K562 treated with DMSO at 1 percent for 12 hours (cell line): ENCODE results near the gene GABRA6. TPM values are rescaled to one million over a fixed set of nuclear protein-coding genes. Genes with fewer than 3 reads are reported as not detected.

ENCODE experiments used
- total RNA-seq: library from RNA; unstranded; fragments of 300-600 nt; gene quantifications from 2 replicates; pipeline ENCODE4 v1.2.3, GENCODE V29; 2022; ENCODE audit not compliant: insufficient read depth

Gene GABRA6
- not detected in 2 replicates for total RNA-seq

GRCh38 chr5:161685461-161685860 lies at the start of gene GABRA6:
TSS of gene GABRA6 (plus strand) at chr5:161685721. CDS start at chr5:161685990, 269 bp downstream.

Other genes with a start within 250 kb of the GABRA6 start
- gene GABRB2, start 139.0 kb upstream of the GABRA6 start, total RNA-seq: not detected in 2 replicates
- not detected in 2 replicates for gene GABRA1, start 162.4 kb downstream of the GABRA6 start, total RNA-seq